Activated CD4-positive, alpha-beta T cell treated with anti-CD3 and anti-CD28 coated beads, Interleukin-2, amount 50 U/mL, for 1 hour (primary cell): Measurements from ENCODE around the gene RXRA.

Experiments used
- DNase-seq: peaks from one replicate; pipeline ENCODE4 v3.0.0-alpha.2; 2020

RXRA gene

GRCh38 chr9:134420974-134421432 is 94.7 kb downstream of the RXRA start:
- no peak for DNase-seq

- no peak for DNase-seq
These were observed 95.6 kb downstream of the RXRA start for GRCh38 chr9:134421888-134422287.

- no peak for DNase-seq
These were observed 96.2 kb downstream of the RXRA start for GRCh38 chr9:134422301-134423090.

GRCh38 chr9:134423166-134423565 is 96.9 kb downstream of the RXRA start:
- DNase-seq: no peak

GRCh38 chr9:134423749-134424148 is 97.5 kb downstream of the RXRA start:
- no peak for DNase-seq

- no peak for DNase-seq
These were observed 98.6 kb downstream of the RXRA start for GRCh38 chr9:134424818-134425217.

- DNase-seq: no peak
These were observed 99.1 kb downstream of the RXRA start for GRCh38 chr9:134425401-134425800.

GRCh38 chr9:134425812-134426211 is 99.6 kb downstream of the RXRA start:
- DNase-seq: no peak

GRCh38 chr9:134426436-134426835 is 100.2 kb downstream of the RXRA start:
- no peak for DNase-seq

- DNase-seq: no peak
These were observed 101.0 kb downstream of the RXRA start for GRCh38 chr9:134427153-134427782.

GRCh38 chr9:134428559-134428958 is 102.3 kb downstream of the RXRA start:
- no peak for DNase-seq

GRCh38 chr9:134429007-134429406 is 102.8 kb downstream of the RXRA start:
- no peak for DNase-seq

GRCh38 chr9:134429481-134429880 is 103.2 kb downstream of the RXRA start:
- DNase-seq: no peak

- DNase-seq: no peak
These were observed 104.8 kb downstream of the RXRA start for GRCh38 chr9:134431095-134431494.

GRCh38 chr9:134431626-134432025 is 105.4 kb downstream of the RXRA start:
- DNase-seq: no peak

GRCh38 chr9:134432471-134432870 is 106.2 kb downstream of the RXRA start:
- no peak for DNase-seq

GRCh38 chr9:134433101-134433500 is 106.8 kb downstream of the RXRA start:
- DNase-seq: no peak

GRCh38 chr9:134433909-134434882 is 107.9 kb downstream of the RXRA start:
- no peak for DNase-seq

- DNase-seq: no peak
These were observed 108.7 kb downstream of the RXRA start for GRCh38 chr9:134434894-134435506.

GRCh38 chr9:134435550-134436378 is 109.5 kb downstream of the RXRA start:
- DNase-seq: no peak

GRCh38 chr9:134436379-134436762 is 110.1 kb downstream of the RXRA start:
- no peak for DNase-seq

- no peak for DNase-seq
These were observed 110.7 kb downstream of the RXRA start for GRCh38 chr9:134436911-134437310.
